KOPT-K1 (cell line): ENCODE measurements around the gene RXYLT1.

ENCODE experiments used
- H3K27ac ChIP-seq: fragments of 200-600 bp; sonication (generic); 2 replicates; pipeline ENCODE4 v1.5.1; 2016; ENCODE audit warnings: antibody characterized with exemption, mild to moderate bottlenecking, low read depth, low read length; ENCODE audit not compliant: poor library complexity, severe bottlenecking
- H3K36me3 ChIP-seq: fragments of 200-600 bp; sonication (generic); 2 replicates; pipeline ENCODE4 v1.5.1; 2017; ENCODE audit warnings: antibody characterized with exemption, mild to moderate bottlenecking, low read length, moderate library complexity; ENCODE audit not compliant: insufficient read depth
- H3K9me3 ChIP-seq: fragments of 200-600 bp; sonication (generic); 2 replicates; pipeline ENCODE4 v1.5.1; 2017; ENCODE audit warnings: antibody characterized with exemption, low read length, mild to moderate bottlenecking; ENCODE audit not compliant: insufficient read depth, poor library complexity, severe bottlenecking

Gene RXYLT1

DNA sequence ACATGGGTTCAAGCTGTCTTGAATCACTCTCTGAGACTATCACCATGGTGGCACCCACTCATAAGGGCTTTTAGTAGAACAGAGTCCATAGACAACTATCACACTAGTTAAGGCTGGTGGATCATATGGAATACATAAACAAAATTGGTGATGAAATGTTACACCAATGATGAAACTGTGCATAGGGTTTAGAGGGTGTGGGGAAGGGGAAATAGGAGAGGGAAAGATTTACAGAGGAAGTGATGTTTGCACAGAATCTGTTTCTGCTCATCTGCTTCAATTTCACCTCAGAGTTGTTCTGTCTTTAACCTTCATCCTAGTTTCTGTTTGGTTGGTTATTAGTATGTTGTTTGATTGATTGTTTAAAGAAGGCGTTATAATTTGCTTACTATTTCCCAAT is 2.4 kb upstream of the RXYLT1 start:
- Histone ChIP-seq H3K9me3 (no peaks in the 10 kb centered on the region), H3K27ac (no peak overlapping the region), H3K36me3 (peaks cover 9% of the 10 kb centered on the region; the same call in 1 of the 2 replicates)

DNA sequence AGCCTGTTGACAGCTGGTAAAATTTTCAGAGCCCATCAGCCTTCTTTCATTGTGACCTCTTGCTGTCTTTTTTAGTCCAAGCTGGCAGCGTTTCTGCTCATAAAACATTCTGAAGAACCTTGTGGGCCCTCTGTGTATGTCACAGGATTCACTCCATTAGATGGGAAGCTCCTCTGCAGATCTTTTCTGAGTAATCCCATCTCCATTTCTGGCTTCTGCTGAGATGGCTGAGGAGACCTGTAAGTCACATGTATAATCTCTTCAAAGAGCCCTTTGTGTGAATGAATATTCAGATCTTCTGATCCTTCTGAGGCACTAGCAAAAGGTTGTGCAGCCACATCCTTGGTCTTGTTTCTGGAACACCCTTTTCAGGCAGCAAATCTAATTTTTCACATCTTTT is 2.8 kb downstream of the RXYLT1 start:
- Histone ChIP-seq H3K36me3 (peaks cover 50% of the 10 kb centered on the region), H3K27ac (no peak overlapping the region), H3K9me3 (no peaks in the 10 kb centered on the region)

DNA sequence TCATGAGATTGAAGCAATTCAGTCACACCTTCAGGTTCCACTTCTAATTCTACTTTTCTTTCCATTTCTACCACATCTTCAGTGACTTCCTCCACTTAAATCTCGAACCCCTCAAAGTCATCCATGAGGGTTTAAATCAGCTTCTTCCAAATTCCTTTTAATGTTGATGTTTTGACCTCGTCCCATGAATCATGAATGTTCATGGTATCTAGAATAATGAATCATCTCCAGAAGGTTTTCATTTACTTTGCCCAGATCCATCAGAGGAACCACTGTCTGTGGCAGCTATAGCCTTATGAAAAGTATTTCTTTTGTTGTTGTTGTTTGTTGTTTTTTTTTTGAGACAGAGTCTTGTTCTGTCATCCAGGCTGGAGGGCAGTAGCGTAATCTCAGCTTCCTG is 7.6 kb downstream of the RXYLT1 start:
- H3K9me3 ChIP-seq = no peaks in the 10 kb centered on the region
- H3K36me3 ChIP-seq = peaks cover 88% of the 10 kb centered on the region
- H3K27ac ChIP-seq = no peak overlapping the region

DNA sequence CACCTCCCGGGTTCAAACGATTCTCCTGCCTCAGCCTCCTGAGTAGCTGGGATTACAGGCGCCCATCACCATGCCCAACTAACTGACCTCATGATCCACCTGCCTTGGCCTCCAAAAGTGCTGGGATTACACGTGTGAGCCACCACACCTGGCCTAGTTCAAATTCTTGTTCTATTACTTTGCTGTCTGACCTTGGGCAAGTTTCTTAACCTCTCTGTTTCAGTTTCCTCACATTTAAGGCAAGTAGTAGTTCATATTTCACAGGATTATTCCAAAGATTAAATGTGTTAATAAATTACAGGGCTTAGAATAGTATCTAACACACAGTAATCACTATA is 10.9 kb downstream of the RXYLT1 start:
- Histone ChIP-seq H3K9me3 (no peaks in the 10 kb centered on the region), H3K27ac (no peak overlapping the region), H3K36me3 (peaks cover 67% of the 10 kb centered on the region)

DNA sequence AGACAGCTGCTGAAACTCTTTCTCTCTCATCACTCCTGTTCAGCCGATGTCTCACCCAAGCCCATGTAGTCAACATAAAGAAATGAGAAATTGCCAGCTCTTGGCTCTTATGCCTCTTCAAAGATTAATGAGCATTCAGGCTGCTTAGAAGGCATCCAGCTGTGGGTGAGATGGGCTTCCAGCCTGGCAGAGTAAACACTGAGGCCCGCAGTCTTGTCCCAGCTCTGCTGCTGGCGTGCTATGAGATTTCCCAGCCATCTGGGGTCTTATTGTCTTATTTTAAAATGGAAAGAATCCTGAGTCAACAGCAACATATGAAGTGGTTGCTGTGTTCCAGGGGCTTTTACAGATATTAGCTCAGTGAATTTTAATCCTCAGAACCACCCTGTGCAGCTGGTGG is 12.6 kb downstream of the RXYLT1 start:
- Histone ChIP-seq H3K9me3 (no peaks in the 10 kb centered on the region), H3K27ac (no peak overlapping the region), H3K36me3 (peaks cover 55% of the 10 kb centered on the region)

DNA sequence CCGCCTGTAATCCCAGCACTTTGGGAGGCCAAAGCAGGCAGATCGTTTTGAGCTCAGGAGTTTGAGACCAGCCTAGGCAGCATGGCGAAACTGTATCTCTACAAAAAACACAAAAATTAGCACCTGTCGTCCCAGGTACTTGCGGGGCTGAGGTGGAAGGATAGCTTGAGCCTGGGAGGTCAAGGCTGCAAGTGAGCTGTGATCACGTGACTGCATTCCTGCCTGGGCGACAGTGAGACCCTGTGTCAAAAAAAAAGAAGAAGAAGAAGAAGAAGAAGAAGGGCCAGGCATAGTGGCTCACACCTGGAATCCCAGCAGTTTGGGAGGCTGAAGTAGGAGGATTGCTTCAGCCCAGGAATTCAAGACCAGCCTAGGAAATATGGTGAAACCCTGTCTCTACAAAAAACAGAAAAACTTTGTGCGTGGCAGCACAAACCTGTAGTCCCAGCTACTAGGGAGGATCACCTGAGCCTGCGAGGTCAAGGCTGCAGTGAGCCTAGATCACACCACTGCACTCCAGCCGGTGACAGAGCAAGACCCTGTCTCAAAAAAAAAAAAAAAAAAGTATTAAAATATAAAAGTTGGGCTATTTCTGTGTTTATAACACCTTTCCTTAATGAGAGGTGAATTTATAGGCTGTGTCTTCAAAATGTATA is 15.5 kb downstream of the RXYLT1 start:
- peaks cover 27% of the 10 kb centered on the region for H3K36me3 ChIP-seq
- no peak overlapping the region for H3K27ac ChIP-seq
- H3K9me3 ChIP-seq = no peaks in the 10 kb centered on the region

DNA sequence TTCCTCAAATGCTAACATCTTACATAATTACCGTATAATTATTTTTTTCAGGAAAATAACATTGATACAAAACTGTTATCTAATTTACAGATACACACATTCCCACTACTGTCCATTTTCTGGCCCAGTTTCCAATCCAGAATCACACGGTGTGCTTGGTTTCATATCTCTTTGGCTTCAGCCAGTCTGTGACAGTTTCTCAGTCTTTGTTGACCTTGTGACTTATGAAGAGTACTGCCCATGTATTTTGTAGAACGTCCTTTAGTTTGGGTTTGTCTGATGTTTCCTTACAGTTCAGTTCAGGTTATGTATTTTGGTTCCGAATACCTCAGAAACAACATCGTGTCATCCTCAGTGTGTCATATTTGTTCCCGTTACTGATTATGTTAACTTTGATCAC is 16.2 kb downstream of the RXYLT1 start:
- Histone ChIP-seq H3K36me3 (peaks cover 19% of the 10 kb centered on the region), H3K27ac (no peak overlapping the region), H3K9me3 (no peaks in the 10 kb centered on the region)

DNA sequence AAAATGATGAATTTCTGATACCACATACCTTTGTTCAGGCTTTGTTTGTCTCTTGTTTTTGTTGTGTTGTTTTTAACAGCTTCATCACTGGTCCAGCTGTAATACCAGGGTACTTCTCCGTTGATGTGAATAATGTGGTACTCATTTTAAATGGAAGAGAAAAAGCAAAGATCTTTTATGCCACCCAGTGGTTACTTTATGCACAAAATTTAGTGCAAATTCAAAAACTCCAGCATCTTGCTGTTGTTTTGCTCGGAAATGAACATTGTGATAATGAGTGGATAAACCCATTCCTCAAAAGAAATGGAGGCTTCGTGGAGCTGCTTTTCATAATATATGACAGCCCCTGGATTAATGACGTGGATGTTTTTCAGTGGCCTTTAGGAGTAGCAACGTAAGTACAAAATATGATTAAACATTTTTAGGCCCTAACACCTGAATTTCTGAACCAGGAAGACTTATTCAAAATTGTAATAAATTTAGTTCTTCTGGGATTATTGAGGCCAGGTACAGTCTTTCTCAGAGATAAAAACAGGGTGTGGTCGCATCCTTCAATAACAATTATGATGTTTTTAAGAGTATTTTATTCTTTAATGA is 22.4 kb downstream of the RXYLT1 start:
- H3K27ac ChIP-seq = no peak overlapping the region
- no peaks in the 10 kb centered on the region for H3K9me3 ChIP-seq
- H3K36me3 ChIP-seq = peaks cover 39% of the 10 kb centered on the region

DNA sequence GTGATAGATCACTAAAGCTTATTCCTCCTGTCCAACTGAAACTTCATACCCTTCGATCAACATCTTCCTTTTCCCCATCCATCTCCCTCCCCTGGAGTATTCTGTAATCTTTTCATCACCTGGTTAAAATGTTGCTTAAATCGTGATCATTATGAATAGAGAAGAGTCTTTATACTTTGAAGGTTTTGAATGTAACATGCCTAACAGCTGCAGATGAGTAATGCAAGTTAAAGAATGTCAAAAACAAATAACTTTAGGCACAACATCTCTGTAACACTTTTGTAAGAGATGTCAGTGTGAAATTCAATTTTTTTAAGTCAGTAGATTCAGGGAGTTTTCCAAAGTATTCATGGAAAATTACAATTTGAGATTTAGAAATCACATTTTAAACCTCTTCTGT is 25.0 kb downstream of the RXYLT1 start:
- H3K36me3 ChIP-seq = peaks cover 59% of the 10 kb centered on the region

DNA sequence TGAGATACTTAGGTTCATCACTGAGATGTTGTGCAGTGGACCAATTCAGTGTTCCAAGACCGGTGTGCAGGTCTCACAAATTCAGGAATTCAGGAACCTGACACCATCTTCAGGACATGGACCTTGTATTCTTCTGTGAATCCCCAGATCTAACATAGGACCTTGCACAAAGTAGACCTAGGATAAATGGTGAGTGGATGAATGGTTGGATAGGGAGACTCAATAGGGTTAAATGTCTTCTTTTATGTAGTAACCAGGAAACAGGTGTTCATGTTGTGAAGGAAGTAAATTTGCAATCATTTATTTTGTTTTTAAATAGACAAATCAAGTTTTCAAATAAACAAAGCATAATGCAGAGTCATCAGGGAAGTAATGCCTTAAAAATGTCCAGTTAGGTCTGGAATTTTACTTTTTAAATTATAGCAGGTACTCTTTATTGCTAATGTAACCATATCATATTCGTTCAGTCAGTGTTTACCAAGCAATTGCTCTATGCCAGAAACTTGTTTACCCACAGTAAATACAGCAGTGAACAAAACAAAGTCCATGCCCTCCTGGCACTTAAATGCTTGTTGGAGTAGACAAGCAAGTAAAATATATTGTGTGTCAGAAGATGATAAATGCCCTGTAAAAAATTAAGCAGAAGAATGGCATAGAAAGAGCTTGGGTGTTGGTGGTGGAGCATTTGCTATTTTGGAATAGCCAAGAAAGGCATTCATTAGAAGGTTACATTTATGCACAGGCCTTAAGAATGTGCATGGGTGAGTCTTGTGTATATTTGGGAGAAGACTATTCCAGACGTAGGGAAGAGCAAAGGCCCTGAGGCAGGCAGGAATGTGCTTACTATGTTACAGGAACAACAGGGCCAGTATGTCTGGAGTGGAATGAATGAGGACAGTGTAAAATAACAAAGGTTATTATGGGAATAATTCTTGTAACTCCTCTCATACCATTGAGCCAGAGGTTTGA is 26.3 kb downstream of the RXYLT1 start:
- Histone ChIP-seq H3K9me3 (no peaks in the 10 kb centered on the region), H3K27ac (no peak overlapping the region), H3K36me3 (peaks cover 59% of the 10 kb centered on the region)

More for the DNA sequence above, 25.0 kb downstream of the RXYLT1 start:
- Histone ChIP-seq H3K27ac (no peak overlapping the region), H3K9me3 (no peaks in the 10 kb centered on the region)

DNA sequence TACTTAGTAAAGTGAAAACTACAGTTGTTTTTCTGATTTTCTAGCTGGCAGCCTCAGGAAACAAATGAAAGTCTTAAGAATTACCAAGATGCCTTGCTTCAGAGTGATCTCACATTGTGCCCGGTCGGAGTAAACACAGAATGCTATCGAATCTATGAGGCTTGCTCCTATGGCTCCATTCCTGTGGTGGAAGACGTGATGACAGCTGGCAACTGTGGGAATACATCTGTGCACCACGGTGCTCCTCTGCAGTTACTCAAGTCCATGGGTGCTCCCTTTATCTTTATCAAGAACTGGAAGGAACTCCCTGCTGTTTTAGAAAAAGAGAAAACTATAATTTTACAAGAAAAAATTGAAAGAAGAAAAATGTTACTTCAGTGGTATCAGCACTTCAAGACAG is 28.9 kb downstream of the RXYLT1 start:
- Histone ChIP-seq H3K9me3 (no peaks in the 10 kb centered on the region), H3K36me3 (peaks cover 45% of the 10 kb centered on the region), H3K27ac (no peak overlapping the region)

DNA sequence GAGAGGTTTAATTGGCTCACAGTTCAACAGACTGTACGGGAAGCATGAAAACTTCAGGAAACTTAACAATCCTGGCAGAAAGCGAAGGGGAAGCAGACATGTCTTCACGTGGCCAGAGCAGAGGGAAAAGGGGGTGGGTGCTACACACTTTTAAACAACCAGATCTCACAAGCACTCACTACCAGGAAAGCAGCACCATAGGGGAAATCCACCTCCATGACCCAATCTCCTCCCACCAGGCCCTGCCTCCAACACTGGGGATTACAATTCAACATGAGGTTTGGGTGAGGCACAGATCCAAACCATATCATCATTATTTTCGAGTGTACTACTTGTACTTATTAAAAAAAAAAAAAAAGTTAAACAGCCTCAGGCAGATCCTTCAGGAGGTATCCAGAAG is 29.9 kb downstream of the RXYLT1 start:
- Histone ChIP-seq H3K36me3 (peaks cover 39% of the 10 kb centered on the region), H3K9me3 (no peaks in the 10 kb centered on the region), H3K27ac (no peak overlapping the region)

DNA sequence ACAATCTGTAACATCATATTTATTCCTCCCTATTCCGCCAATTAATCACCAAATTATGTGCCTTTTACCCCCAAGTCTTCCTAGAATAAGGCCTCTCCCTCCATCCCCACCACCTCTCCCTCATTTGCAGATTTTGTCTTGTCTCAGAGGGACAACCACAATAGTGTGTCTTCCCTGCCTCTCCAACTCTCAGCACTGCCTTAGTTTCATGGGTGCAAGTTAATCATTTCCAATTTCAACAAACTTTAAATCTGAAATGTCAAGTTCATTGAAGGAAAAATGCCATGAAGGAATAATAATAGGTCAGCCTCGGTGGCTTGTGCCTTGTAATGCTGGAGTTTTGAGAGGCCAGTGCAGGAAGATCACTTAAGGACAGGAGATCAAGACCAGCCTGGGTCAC is 31.6 kb downstream of the RXYLT1 start:
- Histone ChIP-seq H3K27ac (no peak overlapping the region), H3K9me3 (no peaks in the 10 kb centered on the region), H3K36me3 (peaks cover 28% of the 10 kb centered on the region)

DNA sequence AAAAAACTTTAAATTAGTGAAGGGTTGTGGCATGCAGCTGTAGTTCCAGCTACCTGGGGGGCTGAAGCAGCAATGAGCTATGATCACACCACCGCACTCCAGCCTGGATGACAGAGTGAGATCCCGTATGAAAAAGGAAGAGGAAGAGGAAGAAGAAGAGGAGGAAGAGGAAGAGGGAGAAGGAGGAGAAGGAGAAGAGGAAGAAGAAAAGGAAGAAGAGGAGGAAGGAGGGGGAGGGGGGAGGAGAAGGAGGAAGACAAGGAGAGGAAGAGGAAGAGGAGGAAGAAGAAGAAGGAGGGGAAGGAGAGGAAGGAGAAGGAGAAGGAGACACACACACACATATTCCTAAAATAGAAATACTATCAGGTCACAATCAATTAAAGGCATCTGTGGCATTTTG is 32.0 kb downstream of the RXYLT1 start:
- H3K27ac ChIP-seq = no peak overlapping the region
- H3K9me3 ChIP-seq = no peaks in the 10 kb centered on the region
- peaks cover 23% of the 10 kb centered on the region for H3K36me3 ChIP-seq

DNA sequence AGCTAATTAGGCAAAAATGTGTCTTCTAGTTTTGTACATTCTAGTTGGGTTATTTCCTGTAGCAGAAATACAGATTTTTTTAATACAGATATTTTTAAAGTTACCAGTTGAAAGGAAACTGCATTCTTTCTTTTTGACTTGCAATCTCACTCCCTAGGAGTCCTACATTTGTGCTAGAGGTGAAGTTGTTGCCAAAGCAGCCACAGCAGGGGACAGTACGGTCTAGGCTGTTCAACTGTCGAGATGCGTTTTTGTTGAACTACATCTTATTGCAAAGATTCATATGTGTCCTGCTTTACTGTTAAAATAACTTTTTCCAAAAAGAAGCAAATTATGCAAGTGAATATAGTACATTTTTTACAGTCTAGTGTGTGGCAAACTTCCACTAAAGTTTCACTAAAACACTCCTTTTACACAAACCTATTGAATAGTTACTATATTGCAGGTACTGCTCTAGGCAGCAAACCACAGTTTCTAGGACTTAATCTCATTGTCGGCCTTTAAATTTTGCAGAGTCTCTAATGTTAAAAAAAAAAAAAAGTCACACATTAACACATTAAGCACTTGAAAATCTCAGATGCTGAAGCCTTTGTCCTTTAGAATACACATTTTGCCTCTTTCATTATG is 34.5 kb downstream of the RXYLT1 start:
- Histone ChIP-seq H3K9me3 (peaks cover 11% of the 10 kb centered on the region), H3K36me3 (no peaks in the 10 kb centered on the region; the same call in 1 of the 2 replicates), H3K27ac (no peak overlapping the region)
